GM12874 (cell line): ENCODE results near the gene USP34.

Experiments
- TF ChIP-seq, protein P1 (sequence below): IDR thresholded peaks from 2 replicates; pipeline ENCODE4 v1.5.1; 2011; ENCODE audit warnings: low read depth, mild to moderate bottlenecking, control low read depth, low read length, moderate library complexity; ENCODE audit not compliant: insufficient read depth

The USP34 gene

DNA sequence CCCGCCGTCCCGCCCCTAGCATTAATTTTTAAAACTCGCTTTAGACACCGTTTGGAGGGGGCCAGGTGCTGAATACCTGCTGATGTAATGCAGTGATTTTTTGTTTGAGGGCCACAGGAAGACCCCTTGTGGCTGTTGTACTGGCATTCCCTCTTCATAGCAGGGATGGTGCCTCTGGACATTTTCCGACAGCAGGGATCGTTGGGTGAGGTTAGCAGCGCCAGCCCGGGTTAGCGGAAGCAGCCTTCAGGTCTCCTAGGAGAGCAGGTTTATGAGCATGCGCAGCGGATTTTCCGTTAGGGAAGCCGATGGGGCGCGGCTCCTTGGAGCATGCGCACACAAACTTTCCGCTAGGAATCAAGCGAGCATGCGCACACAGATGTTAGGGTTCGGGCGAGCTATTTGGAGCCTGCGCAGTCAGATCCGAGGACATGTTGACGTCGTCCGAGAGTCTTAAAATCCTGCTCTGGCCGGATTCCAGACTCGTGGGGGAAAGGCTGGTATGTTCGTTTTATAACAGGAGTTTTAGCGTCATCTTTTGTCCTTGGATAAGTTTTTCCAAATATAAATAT is 326.1 kb downstream of the USP34 start:
- TF ChIP-seq, protein P1, sequence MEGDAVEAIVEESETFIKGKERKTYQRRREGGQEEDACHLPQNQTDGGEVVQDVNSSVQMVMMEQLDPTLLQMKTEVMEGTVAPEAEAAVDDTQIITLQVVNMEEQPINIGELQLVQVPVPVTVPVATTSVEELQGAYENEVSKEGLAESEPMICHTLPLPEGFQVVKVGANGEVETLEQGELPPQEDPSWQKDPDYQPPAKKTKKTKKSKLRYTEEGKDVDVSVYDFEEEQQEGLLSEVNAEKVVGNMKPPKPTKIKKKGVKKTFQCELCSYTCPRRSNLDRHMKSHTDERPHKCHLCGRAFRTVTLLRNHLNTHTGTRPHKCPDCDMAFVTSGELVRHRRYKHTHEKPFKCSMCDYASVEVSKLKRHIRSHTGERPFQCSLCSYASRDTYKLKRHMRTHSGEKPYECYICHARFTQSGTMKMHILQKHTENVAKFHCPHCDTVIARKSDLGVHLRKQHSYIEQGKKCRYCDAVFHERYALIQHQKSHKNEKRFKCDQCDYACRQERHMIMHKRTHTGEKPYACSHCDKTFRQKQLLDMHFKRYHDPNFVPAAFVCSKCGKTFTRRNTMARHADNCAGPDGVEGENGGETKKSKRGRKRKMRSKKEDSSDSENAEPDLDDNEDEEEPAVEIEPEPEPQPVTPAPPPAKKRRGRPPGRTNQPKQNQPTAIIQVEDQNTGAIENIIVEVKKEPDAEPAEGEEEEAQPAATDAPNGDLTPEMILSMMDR = no peak

DNA sequence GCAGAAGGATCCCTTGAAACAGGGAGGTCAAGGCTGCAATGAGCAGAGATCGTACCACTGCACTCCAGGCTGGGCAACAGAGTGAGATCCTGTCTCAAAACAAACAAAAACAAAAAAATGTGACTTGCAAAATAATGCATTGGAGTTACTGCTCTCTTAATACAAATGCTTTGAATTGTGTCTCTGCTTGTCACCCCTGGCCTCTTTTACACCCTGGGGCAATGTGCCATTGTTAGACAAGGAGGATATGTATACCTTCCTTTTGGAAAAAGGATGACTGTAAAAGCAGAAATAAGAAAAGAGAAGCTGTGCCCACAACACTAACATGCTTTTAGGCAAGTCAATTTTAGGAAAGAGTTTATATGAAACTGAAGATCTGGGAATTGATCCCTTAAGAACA is 329.7 kb downstream of the USP34 start:
- TF ChIP-seq, protein P1 = no peak

DNA sequence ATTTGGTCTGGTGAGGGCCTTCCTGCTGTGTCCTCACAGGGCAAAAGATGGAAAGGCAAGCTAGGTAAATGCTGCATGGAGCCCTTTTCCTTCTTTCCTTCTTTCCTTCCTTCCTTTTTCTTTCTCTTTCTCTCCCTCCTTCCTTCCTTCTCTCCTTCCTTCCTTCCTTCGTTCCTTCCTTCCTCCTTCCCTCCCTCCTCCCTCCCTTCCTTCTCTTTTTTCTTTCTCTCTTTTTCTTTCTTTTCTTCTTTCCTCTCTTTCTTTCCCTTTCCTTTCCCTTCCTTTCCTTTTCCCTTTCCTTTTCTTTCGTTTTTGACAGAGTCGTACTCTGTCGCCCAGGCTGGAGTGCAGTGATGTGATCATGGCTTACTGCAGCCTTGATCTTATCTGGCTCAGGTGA is 332.0 kb downstream of the USP34 start:
- TF ChIP-seq, protein P1 = no peak
